Adrenal gland (tissue), 5 donors: Measurements from ENCODE around the gene PPP2R2C.

Experiments
- CTCF ChIP-seq, 6 experiments: fragments of 450-650 bp in 4 of 6; fragments of 200-600 bp in 2 of 6; sonication (generic) in 1 of 6; IDR thresholded peaks; 1 replicate in 5 of 6; 2 replicates in 1 of 6; pipeline versions ENCODE4 v1.5.1 to v1.8.0; 2016 to 2021; ENCODE audit warnings: antibody characterized with exemption in 6 of 6, mild to moderate bottlenecking in 2 of 6, moderate library complexity in 1 of 6
- POLR2A ChIP-seq, 2 donors: fragments of 450-650 bp; IDR thresholded peaks; one replicate each; pipeline ENCODE4 v1.6.1; 2017; ENCODE audit warnings: antibody characterized with exemption in 2 of 2, mild to moderate bottlenecking in 2 of 2, moderate library complexity in 1 of 2
- donor health status: DM: no; HTN: no; CAD: no.

DNA sequence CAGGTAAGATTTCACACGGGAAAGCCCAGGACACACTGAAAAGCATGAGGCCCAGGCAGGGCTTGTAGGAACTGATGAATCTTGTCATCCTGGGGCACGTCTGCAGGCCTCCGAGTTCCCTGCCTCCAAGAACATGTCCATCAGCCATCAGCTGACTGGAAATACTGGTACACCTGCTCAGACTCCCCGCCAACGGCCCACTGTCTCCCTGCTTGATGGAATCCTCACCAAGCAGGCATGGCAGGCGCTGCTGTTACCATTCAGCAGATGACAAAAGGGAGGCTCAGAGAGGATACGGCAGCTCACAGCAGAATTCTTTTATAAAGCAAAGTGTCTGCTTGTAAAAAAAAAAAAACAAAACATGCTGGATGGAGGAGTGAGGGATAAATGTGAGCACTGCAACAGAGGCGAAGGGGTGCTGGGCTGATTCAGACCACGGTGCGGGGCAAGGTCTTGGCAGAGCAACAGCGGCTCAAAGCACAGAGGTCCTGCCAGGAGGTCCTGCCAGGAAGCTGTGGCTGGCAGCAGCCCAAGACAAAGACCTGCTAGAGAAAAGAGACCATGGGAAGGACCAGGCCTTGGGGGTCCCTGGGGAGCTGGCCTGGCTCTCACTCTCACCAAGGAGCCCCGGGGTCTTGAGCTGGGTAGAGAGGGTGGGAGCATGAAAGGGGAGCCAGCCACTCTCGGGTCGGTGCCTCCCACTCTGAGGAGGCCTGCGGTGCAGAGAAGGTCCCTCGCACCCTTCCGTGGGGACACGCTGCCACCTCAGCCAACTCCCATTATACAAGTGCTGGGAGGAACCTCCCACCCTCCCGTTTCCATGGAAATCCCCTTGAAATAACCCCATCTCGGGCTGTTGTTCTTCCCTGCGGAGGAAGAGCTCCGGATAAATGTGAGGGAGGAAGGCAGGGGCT is 25.6 kb downstream of the PPP2R2C start:
- TF ChIP-seq POLR2A (IDR thresholded peaks at IDR 0.05) (no peak), CTCF (IDR thresholded peaks at IDR 0.05) (no peak)
